ENCODE results near the gene MME. TPM values are rescaled to one million over a fixed set of nuclear protein-coding genes. Genes with fewer than 3 reads are reported as not detected.
A peak's percentile ranks its signal among the peaks of the same experiment; 100 is the strongest.

The MME gene
- total RNA-seq, 1 donor from 2014 or later, result 14.5 TPM

DNA sequence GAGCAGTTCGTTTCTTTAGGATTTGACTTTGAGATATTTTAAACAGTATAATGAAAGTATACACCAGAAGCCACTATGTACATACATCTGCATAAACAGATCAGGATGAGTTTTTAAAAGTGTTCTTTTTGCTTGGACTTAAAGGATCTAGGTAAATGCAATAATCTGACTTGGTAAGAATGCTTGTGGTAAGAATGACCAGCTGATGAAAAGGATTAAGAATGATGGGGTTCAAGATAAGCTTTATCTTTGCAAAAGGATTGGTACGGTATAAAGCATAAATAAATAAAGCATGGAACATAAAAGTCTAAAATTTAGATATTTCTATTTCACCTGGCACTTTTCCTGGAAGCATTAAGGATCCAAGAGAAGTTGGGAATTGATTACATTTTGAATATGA is 9.8 kb upstream of the MME start:
- DNase-seq (ENCODE audit: extremely low spot score, unreplicated experiment), result no peak
- no peak overlapping the region for H3K4me3 Mint-ChIP-seq (ENCODE audit: unreplicated experiment)
- H3K9me3 Mint-ChIP-seq (ENCODE audit: unreplicated experiment), result peaks cover 6% of the 10 kb centered on the region
- no peaks in the 10 kb centered on the region for H3K36me3 Mint-ChIP-seq (ENCODE audit: unreplicated experiment)
- H3K4me1 Mint-ChIP-seq (ENCODE audit: unreplicated experiment), result peaks cover 38% of the 10 kb centered on the region
- H3K27me3 Mint-ChIP-seq (ENCODE audit: unreplicated experiment), result no peaks in the 10 kb centered on the region
- TF ChIP-seq, protein P1, sequence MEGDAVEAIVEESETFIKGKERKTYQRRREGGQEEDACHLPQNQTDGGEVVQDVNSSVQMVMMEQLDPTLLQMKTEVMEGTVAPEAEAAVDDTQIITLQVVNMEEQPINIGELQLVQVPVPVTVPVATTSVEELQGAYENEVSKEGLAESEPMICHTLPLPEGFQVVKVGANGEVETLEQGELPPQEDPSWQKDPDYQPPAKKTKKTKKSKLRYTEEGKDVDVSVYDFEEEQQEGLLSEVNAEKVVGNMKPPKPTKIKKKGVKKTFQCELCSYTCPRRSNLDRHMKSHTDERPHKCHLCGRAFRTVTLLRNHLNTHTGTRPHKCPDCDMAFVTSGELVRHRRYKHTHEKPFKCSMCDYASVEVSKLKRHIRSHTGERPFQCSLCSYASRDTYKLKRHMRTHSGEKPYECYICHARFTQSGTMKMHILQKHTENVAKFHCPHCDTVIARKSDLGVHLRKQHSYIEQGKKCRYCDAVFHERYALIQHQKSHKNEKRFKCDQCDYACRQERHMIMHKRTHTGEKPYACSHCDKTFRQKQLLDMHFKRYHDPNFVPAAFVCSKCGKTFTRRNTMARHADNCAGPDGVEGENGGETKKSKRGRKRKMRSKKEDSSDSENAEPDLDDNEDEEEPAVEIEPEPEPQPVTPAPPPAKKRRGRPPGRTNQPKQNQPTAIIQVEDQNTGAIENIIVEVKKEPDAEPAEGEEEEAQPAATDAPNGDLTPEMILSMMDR (IDR thresholded peaks at IDR 0.05), result no peak
- H3K27ac Mint-ChIP-seq (ENCODE audit: unreplicated experiment), result peak overlapping the region; percentile 86

DNA sequence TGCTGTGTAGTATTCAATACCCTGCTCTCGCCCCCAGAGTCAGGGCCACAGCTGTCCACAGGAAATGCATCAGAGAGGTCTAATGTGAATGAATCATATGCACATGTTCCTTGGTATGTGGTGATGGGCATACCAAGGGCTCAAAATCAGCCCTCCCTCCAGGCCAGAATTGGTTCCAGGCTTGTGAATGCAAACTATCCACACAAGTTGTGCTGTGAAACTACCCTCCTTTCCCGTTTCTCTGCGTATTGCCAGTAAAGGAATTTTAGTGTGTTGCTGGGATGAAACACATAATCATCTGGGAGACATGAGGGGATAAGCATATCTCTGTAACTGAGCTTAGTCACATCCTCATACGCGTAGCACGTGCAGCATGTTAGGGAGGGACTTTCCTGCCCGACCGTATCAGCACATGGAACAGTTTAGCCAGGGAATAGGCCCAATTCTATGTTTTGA is 9.2 kb upstream of the MME start:
- Mint-ChIP-seq H3K36me3 (ENCODE audit: unreplicated experiment) (peaks cover 3% of the 10 kb centered on the region), H3K9me3 (ENCODE audit: unreplicated experiment) (peaks cover 10% of the 10 kb centered on the region), H3K4me3 (ENCODE audit: unreplicated experiment) (peak overlapping the region; percentile 2), H3K27ac (ENCODE audit: unreplicated experiment) (peak overlapping the region; percentile 86), H3K27me3 (ENCODE audit: unreplicated experiment) (no peaks in the 10 kb centered on the region), H3K4me1 (ENCODE audit: unreplicated experiment) (peaks cover 33% of the 10 kb centered on the region)
- TF ChIP-seq, protein P1 (IDR thresholded peaks at IDR 0.05), result no peak
- DNase-seq (ENCODE audit: extremely low spot score, unreplicated experiment), result no peak

DNA sequence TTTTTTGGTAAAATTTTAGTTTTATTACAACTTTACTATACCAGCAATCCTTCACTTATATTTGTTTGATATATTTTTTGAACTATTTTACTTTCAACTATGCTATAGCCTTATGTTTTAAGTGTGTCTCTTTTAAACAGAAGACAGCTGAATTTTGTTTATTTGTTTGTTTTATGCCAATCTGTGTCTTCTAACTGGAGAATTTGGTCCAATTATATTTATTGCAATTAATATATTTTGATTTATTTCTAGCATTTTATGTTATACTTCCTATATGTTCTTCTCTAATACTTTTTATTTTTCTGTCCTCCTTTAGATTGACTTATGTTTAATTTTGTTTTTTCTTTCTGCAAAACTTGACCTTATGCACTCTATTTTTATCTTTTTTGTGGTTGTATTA is 4.9 kb upstream of the MME start:
- TF ChIP-seq, protein P1 (IDR thresholded peaks at IDR 0.05), result no peak
- DNase-seq (ENCODE audit: extremely low spot score, unreplicated experiment), result no peak
- Mint-ChIP-seq H3K9me3 (ENCODE audit: unreplicated experiment) (peaks cover 11% of the 10 kb centered on the region), H3K27me3 (ENCODE audit: unreplicated experiment) (no peaks in the 10 kb centered on the region), H3K4me1 (ENCODE audit: unreplicated experiment) (peaks cover 28% of the 10 kb centered on the region), H3K4me3 (ENCODE audit: unreplicated experiment) (no peak overlapping the region), H3K27ac (ENCODE audit: unreplicated experiment) (no peak overlapping the region), H3K36me3 (ENCODE audit: unreplicated experiment) (peaks cover 3% of the 10 kb centered on the region)

DNA sequence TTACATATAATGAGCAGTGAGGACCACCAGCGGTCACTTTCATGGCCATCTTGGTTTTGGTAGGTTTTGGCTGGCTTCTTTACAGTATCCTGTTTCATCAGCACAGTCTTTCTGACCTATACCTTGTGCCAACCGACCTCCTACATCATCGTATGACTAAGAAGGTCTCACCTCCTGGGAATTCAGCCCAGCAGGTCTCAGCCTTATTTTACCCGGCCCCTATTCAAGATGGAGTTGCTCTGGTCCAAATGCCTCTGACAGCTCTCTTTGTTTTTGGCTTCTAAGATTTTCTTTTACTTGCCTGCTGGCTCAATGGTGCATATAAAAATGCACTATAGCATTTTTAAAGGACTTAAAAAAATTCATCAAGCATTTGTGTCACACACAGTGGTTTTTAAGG is 3.2 kb upstream of the MME start:
- no peak overlapping the region for H3K27ac Mint-ChIP-seq (ENCODE audit: unreplicated experiment)
- peaks cover 11% of the 10 kb centered on the region for H3K9me3 Mint-ChIP-seq (ENCODE audit: unreplicated experiment)
- no peaks in the 10 kb centered on the region for H3K27me3 Mint-ChIP-seq (ENCODE audit: unreplicated experiment)
- H3K4me3 Mint-ChIP-seq (ENCODE audit: unreplicated experiment), result no peak overlapping the region
- TF ChIP-seq, protein P1 (IDR thresholded peaks at IDR 0.05), result no peak
- DNase-seq (ENCODE audit: extremely low spot score, unreplicated experiment), result no peak
- H3K4me1 Mint-ChIP-seq (ENCODE audit: unreplicated experiment), result peaks cover 20% of the 10 kb centered on the region
- peaks cover 3% of the 10 kb centered on the region for H3K36me3 Mint-ChIP-seq (ENCODE audit: unreplicated experiment)

DNA sequence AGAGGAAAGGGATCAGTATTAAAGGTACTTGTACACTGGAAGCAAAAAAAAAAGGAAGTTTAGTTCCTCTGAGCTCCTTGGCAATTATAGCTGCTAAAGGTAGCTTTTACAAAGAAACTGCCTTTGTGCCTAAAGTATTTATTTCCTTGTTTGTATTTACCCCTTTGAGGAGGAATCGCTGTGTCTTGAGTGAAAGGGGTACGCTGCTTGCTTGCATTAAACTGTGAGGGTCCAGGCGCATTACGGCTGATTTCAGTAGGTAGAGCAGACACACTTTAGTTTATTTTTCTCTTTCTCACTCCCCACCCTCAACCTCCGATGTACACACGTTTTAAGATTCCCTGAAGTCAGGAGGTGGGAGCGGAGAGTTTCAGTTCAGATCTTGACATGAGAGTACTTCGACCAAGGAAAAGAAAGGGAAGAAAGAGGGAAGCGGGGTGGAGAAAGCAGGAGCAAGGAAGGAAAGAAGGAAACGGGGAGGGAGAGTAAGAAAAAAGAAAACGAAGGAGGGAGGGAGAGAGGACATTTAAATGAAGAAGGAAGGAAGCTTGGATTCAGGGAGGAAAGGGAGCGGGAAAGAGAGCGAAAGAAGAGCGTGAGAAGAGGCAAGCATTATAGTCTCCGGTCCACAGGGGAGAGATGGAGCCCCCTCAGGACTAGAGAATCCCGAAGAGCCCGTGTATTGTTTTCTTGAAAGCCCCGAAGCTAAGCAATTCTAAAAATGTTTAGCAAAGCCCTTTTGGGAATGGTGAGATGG is 1.2 kb upstream of the MME start:
- H3K4me1 Mint-ChIP-seq (ENCODE audit: unreplicated experiment), result peaks cover 16% of the 10 kb centered on the region
- peak overlapping the region; percentile 86 for H3K4me3 Mint-ChIP-seq (ENCODE audit: unreplicated experiment)
- no peak for DNase-seq (ENCODE audit: extremely low spot score, unreplicated experiment)
- H3K27me3 Mint-ChIP-seq (ENCODE audit: unreplicated experiment), result no peaks in the 10 kb centered on the region
- H3K36me3 Mint-ChIP-seq (ENCODE audit: unreplicated experiment), result peaks cover 3% of the 10 kb centered on the region
- TF ChIP-seq, protein P1 (IDR thresholded peaks at IDR 0.05), result no peak
- peak overlapping the region; percentile 43 for H3K27ac Mint-ChIP-seq (ENCODE audit: unreplicated experiment)
- H3K9me3 Mint-ChIP-seq (ENCODE audit: unreplicated experiment), result peaks cover 8% of the 10 kb centered on the region
